HG02588 (cell line): ENCODE measurements around the gene KPNB1.

Source experiments
- ATAC-seq: cut with Tn5 transposase; IDR thresholded peaks from one replicate; pipeline ENCODE4 v1.9.1; 2021; ENCODE audit warnings: mild to moderate bottlenecking, moderate library complexity; ENCODE audit not compliant: unreplicated experiment

Gene KPNB1

GRCh38 chr17:47636273-47637030 is 13.3 kb upstream of the KPNB1 start:
- no peak for ATAC-seq

GRCh38 chr17:47638903-47639302 is 10.8 kb upstream of the KPNB1 start:
- no peak for ATAC-seq

- ATAC-seq = no peak
Observed at GRCh38 chr17:47640076-47640475, 9.6 kb upstream of the KPNB1 start.

- no peak for ATAC-seq
Observed at GRCh38 chr17:47641202-47641601, 8.5 kb upstream of the KPNB1 start.

GRCh38 chr17:47643116-47643515 is 6.6 kb upstream of the KPNB1 start:
- ATAC-seq = no peak

- ATAC-seq = no peak
Observed at GRCh38 chr17:47644324-47644723, 5.4 kb upstream of the KPNB1 start.

GRCh38 chr17:47649972-47650524 is 329 bp downstream of the KPNB1 start:
- ATAC-seq = no peak

- peak; percentile 48 for ATAC-seq
Observed at GRCh38 chr17:47650525-47651522, 1.1 kb downstream of the KPNB1 start.

GRCh38 chr17:47651704-47652103 is 2.0 kb downstream of the KPNB1 start:
- ATAC-seq = no peak

- no peak for ATAC-seq
Observed at GRCh38 chr17:47652570-47652969, 2.9 kb downstream of the KPNB1 start.

GRCh38 chr17:47653442-47653841 is 3.7 kb downstream of the KPNB1 start:
- no peak for ATAC-seq

- ATAC-seq = no peak
Observed at GRCh38 chr17:47654991-47655390, 5.3 kb downstream of the KPNB1 start.

GRCh38 chr17:47660064-47660492 is 10.4 kb downstream of the KPNB1 start:
- peak; percentile 56 for ATAC-seq

GRCh38 chr17:47663912-47664623 is 14.3 kb downstream of the KPNB1 start:
- no peak for ATAC-seq

GRCh38 chr17:47664624-47664941 is 14.9 kb downstream of the KPNB1 start:
- ATAC-seq = no peak

GRCh38 chr17:47665655-47666054 is 15.9 kb downstream of the KPNB1 start:
- no peak for ATAC-seq

- no peak for ATAC-seq
Observed at GRCh38 chr17:47669081-47669480, 19.4 kb downstream of the KPNB1 start.

- no peak for ATAC-seq
Observed at GRCh38 chr17:47670064-47670463, 20.3 kb downstream of the KPNB1 start.

GRCh38 chr17:47674499-47674898 is 24.8 kb downstream of the KPNB1 start:
- ATAC-seq = no peak

GRCh38 chr17:47675380-47676198 is 25.9 kb downstream of the KPNB1 start:
- no peak for ATAC-seq
